NCI-H2196 treated with DMSO at 0.1 percent for 48 hours (cell line): Measurements from ENCODE around the gene MBP.

Experiments
- DNase-seq: peaks from one replicate; lab custom pipeline; 2025; ENCODE audit not compliant: unreplicated experiment; lab: John Stamatoyannopoulos, UW

MBP gene

DNA sequence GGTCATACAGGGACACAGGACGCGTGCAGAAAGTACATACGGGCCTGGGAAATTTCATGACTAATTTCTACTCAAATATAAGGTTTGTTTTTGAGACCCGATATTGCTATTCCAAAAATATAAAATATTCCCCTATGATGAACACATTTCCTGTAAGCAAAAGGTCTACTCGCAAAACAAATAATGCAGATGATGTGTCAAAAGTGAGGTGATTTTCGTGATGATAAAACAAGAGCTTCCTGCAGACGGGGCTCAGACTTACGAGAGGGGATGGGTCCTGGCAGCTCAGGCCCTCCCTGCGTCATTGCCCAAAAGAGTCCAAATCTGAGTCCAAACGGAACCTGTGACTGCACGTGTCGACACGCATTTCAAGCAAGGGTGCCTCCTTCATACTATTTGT, 62.7 kb downstream of the MBP start:
- DNase-seq: no peak

DNA sequence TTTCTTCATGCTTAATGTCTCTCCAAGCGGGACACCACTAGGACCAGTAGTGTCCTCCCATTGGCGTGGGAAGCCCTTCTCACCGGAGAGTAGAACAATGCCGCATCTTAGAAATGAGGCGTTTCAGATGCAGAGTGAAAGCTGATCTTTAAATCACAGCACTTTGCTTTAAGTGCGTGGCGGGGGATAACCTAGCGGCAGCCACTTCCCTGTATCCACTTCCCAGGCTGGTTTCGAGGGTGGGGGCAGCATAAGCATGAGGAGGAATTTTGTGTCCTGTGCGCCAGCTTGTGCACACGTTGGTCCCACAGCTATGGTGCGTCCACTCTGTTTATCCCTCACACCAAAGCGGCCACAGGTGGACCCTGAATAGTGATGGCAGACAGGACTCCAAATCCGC, 63.1 kb downstream of the MBP start:
- DNase-seq: no peak

DNA sequence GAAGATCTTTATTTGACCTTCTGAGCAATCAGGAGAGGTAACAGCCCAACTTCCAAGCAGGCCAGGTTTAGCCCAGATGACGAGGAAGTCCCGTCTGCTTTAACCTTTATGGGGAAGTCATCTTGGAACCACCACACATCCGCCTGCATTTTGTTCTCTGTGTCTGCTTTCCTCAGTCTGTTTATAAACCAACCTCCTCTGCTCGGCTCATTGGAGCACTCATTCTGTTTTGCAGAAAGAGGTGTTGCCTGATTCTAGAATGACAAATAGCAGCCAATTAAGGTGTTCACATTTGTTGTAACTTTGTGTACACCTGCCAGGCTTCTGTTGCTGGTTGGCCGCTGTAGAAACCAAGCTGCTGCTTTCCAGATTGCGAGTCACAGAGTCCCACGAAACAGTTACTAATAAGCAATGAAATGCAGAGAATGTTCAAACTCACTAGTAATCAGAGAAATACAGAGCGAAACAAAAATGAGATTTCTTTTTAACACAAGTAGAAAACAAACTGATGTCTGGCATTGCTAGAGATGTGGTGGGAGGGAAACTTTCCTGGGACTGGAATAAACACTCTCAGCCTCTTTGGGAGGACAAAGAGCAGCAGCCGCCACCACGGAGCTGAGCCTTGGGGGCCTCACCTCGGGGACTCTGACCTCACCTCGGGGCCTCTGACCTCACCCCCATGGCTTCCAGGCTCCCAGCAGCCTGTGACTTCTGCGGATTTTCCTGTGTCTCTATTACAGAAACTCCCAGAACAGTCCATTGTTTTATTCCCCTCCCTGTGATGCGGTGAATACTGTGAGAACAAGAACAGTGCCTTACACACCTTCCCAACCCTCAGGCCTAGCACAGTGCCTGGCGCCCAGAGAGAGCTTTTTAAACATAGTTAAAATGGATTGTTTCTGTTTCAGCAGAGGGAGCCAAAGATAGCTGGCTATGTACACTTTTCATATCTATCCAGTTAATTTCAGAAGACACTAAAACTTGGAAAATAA, 64.0 kb downstream of the MBP start:
- no peak for DNase-seq

DNA sequence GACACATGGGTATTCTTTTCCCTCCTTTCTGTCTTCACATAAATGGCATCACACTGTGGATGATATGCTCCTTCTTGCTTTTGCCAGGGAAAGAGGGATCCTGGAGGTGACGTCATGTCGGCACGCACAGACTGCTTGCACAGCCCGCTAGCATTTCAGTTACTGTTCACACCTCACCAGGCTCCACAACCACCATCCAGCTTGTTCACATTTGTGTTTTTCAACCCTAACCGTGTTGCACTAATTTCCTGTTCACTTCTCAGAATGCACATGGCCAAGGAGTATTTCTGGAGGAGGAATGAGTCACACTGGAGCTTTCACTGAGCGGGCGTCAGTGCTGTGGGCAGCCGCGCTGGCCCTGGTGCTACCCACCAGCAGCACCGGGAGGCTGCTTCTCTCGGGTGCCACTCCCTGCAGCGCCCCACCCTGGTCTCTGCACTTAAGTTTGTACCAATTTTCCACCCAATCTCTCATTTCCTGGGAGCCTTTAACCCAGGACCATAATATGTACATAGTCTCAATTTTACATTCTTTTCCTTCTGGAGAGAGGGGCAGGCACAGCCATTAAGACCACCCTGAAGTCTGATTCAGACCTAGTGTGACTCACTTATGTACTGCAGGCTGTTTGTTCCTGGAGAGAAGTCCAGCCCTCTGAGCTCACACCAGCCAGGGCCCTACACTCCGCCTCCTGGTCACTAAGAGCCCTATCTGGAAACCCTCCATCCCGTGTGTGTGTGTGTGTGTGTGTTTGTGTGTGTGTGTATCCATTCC, 65.1 kb downstream of the MBP start:
- DNase-seq: no peak

DNA sequence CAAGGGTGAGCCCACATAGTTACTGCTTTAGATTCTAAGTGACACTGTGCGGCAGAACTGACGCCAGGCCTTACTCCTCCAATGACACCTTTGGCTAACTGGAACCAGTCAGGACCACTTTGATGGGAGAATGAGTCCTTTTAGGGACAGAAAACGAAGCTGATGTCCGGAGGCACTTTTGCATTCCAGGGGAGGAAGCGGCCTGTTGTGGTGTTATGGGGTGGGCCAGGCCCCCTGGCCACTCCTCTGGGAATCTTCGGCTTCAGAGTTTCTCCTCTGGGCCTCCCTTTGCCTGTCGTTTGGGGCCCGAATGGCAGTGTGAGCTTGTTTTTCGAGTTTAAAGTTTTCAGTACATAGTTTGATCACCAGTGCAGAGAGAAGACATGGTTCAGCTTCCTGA, 65.9 kb downstream of the MBP start:
- no peak for DNase-seq

DNA sequence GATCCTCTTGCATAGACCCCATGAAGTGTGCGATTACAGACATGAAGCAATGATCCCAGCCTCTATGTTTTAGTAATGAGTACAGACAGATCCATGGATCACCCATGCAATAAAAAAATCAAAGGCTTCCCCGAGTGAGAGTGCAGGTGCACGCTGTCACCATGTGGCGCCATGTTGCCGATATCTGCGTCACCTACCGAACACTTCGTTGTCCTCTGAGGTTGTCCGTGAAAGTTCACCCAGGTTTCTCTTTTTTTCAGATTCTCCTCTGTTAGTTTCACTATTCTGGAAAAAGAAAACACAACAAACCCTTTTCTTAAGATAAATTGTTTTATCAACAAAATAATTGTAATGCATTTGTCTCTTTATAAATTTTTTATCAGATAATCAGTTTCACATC, 66.5 kb downstream of the MBP start:
- DNase-seq: no peak

DNA sequence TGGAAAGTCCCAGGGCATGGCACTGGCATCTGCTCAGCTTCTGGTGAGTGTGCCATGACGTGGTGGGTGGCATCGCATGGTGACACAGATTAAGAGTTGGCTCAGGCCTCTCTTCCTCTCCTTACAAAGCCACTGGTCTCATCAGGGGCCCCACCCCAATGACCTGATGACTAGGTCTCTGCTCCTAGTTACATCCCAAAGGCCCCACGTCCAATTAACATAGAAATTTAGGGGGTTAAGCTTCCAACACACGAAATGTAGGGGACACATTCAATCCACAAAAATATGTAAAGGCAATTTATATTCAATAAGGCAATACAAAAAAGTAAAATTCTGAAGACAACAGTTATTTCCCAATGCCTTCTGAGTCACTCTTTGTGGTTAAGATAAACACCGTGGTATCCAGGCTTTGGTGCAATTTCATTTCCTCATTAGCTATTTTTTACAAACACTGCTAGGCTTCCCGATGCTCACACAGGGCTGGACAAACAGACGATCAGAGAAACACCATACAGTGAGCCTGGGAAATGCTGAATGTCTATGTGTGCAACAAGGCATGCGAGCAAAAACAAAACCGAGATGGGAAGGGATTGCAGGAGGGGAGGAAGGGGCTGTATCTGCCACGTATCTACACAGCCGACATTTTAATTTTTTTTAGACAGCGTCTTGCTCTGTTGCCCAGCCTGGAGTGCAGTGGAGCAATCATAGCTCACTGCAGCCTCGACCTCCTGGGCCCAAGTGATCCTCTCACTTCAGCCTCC, 67.2 kb downstream of the MBP start:
- DNase-seq: no peak

DNA sequence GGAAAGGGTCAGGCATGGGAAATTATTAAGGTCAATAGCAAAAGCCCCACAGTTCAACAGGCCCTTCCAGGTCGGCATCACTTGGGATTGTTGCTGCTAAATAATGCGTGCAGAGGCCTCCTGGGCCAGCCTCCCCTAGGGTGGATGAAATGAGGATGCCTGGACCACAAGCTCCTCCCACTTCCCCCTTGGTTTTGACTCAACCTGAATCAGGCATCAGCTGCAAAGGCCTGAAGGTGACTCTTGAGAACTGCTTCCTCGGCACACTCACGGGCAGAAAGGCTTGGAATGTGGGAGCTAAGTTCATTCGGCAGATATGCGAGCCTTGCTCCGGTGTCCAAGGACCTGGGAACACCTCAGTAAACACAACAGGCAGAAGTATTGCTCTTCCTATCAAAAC, 69.3 kb downstream of the MBP start:
- DNase-seq: no peak

DNA sequence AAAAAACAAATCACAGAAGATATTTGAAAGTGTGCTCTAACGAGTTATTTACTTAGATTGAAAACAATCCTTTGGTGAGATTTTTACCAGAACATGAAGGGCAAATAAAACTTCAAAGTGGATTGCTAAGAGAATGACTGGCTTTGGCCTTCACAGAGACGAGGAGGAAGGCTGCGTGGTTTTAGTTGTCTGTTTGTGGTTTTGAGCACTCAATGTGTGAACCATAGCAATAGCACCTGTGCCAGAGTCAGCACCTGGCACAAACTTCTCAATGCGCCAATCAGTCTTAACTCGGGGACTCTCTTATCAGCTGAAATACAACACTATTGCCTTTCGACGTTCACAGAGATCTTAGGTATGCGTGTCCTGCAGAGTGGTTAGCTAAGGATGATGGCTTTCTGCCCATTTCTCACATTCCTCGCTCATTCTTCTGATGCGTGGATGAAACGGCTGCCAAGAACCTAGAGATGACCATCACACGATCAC, 70.0 kb downstream of the MBP start:
- peak; percentile 32 for DNase-seq

DNA sequence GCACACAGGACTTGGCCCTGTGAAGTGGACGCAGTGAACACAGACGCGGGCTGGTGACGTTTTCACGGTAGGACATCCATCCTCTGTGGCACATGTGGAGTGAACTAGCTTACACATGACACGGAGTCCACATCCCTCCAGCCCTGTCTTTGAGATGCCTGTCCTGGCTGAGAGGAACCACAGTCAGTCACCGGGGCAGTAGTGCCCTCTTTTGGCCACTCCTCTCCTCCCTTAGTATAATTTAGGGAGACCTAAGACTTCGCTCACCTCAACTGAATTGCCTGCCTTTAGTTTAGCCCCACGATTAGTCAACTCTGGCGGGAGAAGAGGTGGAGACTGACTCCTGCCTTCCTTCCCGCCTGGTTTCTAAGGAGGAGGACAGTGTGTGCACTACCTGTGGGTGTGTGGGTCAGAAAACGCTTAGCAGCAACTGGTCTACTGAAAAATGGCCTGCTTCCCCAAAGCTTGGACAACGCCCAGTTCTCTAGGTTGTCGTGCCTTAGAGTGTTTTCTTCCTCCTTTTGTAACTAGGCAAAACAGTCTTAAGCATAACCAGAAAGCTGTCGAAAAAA, 70.6 kb downstream of the MBP start:
- no peak for DNase-seq

DNA sequence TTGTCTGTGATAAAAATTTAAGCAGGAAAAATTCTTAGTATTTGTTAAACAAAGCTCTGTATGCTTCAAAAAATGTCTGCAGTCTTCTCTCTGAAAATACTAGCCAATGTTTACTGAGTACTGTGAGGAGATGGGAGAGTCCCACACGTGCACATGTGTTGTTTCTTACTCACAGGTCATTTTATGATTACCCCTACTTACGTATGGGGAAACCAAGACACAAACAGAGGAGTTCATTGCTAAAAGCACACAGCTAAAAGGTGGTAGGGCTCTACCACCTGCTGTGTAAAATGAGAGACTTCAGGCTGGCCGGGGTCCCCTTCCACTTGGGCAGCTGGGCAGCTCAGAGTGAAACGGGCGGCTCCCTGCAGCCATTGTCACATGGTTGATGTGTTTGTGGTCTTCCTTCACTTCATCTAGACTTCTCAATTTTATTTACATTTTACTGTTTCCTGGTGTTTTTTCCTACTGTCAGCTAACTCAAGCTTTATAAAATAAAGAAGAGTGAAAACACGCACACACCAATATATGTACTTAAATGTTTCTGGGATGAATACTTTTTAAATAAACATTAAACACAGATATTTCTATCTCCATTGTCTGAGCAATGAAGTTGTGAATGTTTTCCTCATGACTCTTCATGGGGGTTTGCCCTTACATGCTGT, 71.2 kb downstream of the MBP start:
- DNase-seq: no peak

DNA sequence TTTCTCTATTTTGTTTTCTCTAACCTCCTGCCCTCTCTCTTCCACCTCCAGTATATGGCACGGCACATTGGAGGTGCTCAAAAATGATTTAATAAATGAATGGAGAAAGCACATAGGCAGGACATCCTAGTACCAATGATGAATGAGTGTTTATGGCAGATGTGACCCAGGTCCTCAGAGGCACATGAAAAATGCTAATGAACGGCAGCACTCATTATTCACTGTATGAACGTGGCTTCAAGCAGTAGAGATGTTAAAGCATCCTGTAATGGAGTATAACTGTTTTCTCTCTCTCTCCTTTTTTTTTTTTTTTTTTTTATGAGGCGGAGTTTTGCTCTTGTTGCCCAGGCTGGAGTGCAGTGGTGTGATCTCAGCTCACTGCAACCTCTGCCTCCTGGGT, 72.4 kb downstream of the MBP start:
- no peak for DNase-seq

DNA sequence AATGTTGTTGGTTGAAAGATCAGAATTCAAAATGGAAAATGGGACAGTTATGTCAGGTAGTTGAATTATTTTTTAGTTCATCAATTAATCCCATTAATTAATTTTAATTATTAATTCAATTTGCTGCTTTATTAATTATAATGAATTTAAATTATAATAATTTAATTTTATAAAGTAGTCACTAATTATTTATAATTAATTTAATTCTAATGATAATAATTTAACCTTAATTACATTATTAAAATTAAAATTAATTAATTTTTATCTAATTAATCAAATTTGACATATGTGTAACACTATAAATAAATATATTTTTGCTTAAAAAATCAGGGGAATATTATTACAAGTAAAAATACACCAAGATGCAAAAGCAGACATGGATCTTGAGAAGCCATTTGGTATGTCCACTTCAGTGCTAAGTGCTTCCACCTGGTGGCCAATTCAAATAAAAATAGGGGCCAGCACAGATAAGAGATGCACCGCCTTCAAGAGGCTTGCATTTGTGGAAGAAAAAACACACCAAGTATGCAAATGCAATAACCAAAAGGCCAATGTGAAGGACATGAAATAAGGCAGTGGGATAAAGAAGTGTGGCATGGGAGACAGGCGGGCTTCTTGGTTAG, 73.2 kb downstream of the MBP start:
- DNase-seq: peak; percentile 20

DNA sequence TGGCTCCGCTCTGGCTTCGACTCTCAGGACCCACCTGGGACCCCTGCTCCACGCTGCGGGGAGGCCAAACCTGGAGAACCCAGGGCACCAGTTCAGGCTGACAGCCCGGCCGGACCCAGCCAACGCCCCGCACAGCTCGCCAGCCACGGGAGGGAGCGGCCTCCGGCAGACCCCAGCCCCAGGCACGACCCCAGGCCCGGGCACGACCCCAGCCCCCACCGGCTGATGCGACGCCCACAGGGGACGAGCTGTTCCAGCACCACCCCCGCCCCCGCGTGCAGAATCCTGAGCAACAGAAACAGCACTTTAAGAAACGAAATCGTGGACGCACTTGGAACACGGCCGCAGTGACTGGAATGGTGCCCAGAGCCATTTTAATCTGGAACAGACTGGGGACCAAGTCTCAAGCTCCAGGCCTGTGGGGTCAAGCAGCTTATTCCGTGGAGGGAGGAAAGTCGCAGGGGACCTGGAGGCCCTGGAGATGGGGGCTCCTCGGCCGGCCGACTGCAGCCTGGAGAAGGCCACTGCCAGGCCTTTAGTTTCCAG, 74.2 kb downstream of the MBP start:
- DNase-seq: no peak

DNA sequence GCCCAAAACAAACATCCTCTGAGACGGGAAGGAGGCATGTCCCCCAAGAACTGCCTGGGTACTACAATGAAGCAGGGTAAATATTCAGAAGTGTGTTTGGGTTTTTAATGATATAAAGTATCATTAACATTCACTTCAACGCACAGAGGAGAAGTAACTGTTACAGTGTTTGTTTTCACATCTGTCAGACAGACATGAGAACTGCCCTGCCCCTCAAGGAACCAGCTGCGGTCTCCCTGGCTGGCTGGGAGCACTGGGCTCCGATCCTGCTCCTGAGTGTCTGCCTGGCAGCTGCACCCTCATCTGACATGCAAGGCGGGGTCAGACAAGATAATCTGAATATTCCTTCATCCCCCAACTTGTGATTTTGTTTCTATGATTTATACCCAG, 75.6 kb downstream of the MBP start:
- DNase-seq: peak; percentile 21

DNA sequence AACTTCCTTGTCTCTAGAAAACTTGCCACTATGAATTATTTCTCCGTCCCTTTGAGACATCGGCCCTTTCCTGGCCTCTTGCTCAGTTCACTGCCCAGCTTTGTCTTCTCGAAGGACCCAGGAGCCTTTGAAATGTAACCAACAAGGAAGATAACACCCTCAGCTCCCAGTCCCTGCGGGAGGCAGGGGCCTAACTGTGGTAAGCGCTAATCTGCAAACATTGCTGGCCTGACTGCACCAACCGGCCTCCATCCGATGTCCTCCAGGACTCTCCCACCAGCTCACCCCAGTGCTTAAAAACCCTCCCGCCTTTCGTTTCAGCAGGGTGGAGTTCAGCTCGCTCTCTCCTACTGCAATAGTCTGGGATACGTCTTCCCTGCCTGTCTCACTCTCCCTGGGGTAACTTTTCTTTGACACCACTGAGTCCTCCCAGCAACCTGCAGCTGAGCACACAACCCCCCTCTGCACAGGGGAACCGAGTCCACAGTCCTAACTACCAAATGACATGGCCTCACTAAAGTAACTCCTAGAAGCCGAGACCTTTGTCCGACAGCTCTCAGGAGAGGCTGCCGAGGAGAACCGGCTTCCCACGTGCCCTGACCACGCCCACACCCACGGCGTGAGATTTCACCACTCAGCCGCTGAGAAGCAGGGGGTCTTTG, 76.1 kb downstream of the MBP start:
- DNase-seq: no peak

DNA sequence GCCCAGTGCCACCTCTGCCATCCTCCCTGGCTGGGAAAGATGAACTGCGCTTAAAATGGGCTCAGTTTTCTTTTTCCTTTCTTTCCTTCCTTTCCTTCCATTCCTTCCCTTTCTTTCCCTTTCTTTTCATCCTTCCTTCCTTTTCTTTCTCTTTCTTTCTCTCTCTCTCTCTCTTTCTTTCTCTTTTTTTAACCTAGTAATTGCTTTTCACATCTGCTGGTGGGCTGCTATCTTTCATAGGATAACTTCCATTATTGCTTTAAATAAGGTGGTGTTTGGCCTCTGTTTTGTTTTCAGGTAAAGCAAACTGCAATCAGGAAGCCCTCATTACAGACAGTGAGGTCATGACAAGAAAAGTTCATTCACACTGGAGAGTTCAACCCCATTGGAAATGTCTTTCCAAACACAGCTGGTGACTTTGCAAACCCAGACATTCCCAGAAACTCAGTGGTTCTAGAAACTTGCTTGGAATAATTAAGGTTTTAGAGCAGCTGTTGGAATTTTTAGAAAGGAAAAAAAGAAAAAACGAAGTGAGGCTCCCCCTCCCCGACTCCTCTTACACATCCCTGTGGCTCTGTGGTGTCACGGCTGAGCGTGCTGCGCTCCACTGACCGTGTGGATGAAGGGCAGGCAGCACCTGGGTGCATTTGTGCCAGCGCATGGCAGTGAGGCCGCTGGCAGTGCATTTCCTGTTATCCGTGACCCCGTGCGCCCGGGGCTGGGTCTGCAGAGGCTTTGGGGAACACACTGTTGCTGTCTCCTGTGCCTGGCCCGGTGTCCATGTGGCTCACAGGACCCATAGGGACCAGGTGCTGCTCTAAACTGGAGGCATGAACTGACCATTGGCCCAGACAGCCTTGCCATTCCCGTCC, 76.9 kb downstream of the MBP start:
- DNase-seq: no peak
